Stimulated activated CD4-positive, alpha-beta T cell treated with anti-CD3 and anti-CD28 coated beads, Interleukin-4, amount 100 ng/mL, for 4 hours (primary cell): Measurements from ENCODE around the gene FOXD3.
"Not testable (repeated sequence)": the region's sequence is repeated elsewhere in the genome, so short reads cannot be mapped to it uniquely, and the experiment has no call there.

Experiments
- DNase-seq, 2 experiments: peaks; one replicate each; pipeline ENCODE4 v3.0.0-alpha.2; 2020

Gene FOXD3

GRCh38 chr1:63321066-63321784, 1.1 kb upstream of the FOXD3 start:
- no peak for DNase-seq

GRCh38 chr1:63321785-63322113, 618 bp upstream of the FOXD3 start:
- DNase-seq, result no peak

GRCh38 chr1:63322944-63323864, 837 bp downstream of the FOXD3 start:
- DNase-seq, result peak in 1 of 2 experiments; percentile 26

- DNase-seq, result no peak
Observed at GRCh38 chr1:63323865-63324778, 1.8 kb downstream of the FOXD3 start.

- DNase-seq, result no peak
Observed at GRCh38 chr1:63324779-63325119, 2.4 kb downstream of the FOXD3 start.

- no peak for DNase-seq
Observed at GRCh38 chr1:63325279-63325985, 3.1 kb downstream of the FOXD3 start.

- DNase-seq, result no peak
Observed at GRCh38 chr1:63326106-63326472, 3.7 kb downstream of the FOXD3 start.

DNA sequence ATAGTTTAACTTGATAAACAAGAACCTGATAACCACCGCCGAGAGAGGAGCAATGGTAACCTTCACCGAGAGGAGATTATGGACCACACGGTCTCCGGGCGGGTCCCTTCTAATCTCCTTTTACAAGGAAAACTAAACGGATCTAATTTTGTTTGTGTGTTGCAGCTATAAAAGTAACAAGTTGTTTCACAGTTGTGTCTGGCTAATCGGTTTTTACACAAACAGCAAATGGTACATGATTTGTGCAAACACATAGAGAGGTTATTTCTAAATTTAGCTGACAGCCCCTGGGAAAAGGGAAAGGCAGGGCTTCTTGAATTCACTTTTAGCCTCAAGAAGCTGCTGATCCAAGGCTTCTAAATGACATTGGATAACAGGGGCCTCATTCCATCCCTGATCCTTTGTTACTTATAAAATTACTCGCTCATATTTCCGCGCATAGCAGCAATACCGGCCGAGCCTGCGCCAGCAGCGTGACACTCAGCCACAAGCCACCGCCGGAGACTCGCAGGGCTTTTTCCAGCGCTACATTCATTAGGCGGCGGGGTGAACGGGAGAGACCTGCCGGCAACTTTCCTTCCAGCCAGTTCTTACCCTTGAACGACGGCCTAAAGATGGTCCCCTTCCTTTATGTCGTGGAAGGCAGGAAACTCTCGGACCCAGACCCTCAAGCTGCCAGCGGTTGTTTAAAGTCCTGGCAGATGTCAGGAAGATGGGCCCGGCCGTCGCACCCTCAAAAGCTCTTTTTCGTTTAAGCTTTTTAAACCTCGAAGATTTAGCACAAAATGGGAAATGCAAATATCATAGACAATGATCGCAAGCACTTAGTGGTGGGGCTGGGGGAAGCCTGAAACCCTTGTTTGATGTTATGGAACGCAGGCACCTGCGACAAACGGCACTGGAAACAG, 4.4 kb downstream of the FOXD3 start:
- DNase-seq, result no peak

GRCh38 chr1:63327417-63328054, 5.2 kb downstream of the FOXD3 start:
- no peak for DNase-seq

DNA sequence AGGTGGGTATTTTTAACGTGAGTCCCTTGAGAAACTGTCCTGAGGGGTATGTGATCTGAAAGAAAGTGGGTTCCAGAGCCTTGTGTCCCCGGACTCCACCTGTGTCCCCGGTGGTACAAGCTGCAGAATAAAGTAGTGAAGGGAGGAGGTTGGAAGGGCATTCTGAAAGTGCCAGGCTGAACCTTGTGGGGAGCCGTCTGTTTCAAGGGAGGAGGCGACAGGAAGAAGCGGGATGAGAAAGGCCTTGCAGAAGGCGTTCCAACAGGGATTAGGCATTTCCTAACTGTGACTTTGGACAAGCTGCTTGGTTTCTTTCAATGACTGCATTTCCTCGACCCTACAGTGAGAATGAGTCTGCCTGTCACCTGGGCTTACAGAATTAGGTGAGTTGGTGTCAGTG, 5.8 kb downstream of the FOXD3 start:
- no peak for DNase-seq

GRCh38 chr1:63328781-63329180, 6.4 kb downstream of the FOXD3 start:
- no peak for DNase-seq

DNA sequence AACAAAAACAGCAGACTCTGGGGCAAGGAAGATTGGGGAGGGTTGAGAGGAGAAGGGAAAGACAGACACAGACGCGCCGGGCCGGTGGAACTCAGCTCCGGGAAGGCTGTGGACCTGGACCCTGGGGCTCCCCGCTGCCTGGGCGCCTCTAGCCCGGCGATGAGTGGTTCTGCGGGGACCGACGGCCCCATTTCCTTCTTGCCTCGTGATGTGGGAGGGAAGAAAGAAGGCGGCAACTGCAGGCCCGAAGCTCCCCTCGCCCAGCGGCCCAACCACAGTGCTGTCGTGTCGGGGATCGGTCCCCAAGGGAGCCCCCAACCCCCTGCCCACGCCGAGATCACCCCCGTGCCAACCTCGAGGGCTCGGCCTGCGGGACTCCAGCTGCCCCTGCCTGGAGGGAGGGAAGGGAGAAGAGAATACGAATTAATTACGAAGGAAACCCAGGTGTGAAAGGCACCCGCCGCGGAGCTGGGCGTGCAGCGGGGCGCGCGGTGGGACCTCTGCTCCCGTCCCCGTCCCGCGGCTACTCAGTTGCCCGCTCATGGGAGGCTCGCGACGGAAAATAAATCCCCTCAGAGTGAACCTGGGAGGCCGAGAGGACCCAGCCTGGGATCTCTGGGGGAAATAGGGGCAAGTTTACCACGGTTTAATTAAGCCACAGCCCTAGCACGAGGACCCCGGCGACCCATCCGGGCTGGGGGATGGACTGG, 7.4 kb downstream of the FOXD3 start:
- no peak for DNase-seq

GRCh38 chr1:63330331-63330916, 8.1 kb downstream of the FOXD3 start:
- DNase-seq, result no peak

DNA sequence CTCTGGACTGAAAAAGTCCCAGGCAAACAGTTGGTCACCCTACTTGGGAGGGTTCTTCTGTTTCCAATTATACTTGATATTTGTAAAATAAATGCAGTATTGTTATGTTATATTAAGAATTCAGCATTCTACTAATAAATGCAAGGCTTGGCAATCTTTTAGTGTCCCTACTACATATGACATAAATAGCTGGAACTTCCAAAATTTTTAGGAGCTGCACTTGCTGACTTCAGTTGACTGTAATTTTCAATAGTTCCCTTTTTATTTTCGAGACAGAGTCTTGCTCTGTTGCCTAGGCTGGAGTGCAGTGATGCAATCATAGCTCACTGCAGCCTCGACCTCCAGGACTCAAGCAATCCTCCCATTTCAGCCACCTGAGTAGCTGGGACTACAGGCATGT, 20.0 kb downstream of the FOXD3 start:
- DNase-seq, result no peak

GRCh38 chr1:63343922-63344321, 21.6 kb downstream of the FOXD3 start:
- DNase-seq, result no peak

GRCh38 chr1:63350320-63350719, 28.0 kb downstream of the FOXD3 start:
- DNase-seq, result no peak

DNA sequence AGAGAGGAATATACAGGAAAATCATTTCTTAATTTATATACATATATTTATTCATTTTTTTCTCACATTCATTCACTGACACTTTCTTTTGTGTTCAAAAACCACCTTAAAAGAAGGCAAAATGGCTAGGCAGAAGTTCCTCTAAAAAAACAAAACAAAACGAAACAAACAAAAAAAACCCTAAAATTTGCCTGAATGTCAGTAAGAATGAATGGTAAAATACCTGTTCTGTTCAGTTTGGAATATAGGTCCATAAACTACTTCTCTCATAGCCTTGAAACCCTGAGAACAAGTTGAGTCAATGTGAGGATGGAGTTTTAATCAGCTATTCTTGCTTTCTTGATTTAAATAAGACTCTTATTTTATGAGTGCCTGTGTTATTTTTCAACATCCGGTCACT, 30.4 kb downstream of the FOXD3 start:
- DNase-seq, result no peak

DNA sequence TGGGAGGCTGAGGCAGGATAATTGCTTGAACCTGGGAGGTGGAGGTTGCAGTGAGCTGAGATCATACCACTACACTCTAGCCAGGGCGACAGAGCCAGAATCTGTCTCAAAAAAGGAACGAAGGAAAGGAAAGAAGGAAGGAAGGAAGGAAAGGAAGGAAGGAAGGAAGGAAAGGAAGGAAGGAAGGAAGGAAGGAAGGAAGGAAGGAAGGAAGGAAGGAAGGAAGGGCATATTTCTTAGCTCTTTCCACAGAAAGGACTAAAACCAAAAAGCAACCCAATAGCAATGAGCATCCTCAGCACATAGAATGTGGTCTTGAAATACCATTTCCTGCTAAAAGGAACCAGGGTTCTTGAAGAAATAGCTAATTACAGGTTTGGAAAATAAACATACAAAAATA, 33.9 kb downstream of the FOXD3 start:
- not testable (repeated sequence) for DNase-seq

GRCh38 chr1:63359561-63359960, 37.2 kb downstream of the FOXD3 start:
- DNase-seq, result no peak

DNA sequence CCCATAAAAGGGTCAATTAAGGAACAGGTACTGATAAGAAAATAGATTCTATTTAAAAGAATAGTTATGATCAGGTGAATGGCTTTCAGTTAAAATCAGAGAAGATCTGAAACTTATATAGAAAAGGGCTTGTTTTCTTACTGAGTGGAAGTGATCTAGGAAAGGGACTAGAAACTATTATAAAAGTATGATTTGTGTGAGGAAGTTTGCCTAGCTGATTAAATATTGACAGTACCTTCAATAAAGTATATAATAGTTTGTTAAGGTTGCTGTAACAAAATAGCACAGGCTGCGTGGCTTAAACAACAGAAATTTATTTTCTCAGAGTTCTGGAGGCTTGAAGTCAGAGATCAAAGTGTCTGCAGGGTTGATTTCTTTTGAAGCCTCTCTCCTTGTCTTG, 39.7 kb downstream of the FOXD3 start:
- DNase-seq, result no peak
